NCI-H345 treated with DMSO at 0.1 percent for 48 hours (cell line): Measurements from ENCODE around the gene ZNF398.

Experiments
- DNase-seq: peaks from one replicate; lab custom pipeline; 2025; ENCODE audit not compliant: unreplicated experiment; lab: John Stamatoyannopoulos, UW

ZNF398 gene

DNA sequence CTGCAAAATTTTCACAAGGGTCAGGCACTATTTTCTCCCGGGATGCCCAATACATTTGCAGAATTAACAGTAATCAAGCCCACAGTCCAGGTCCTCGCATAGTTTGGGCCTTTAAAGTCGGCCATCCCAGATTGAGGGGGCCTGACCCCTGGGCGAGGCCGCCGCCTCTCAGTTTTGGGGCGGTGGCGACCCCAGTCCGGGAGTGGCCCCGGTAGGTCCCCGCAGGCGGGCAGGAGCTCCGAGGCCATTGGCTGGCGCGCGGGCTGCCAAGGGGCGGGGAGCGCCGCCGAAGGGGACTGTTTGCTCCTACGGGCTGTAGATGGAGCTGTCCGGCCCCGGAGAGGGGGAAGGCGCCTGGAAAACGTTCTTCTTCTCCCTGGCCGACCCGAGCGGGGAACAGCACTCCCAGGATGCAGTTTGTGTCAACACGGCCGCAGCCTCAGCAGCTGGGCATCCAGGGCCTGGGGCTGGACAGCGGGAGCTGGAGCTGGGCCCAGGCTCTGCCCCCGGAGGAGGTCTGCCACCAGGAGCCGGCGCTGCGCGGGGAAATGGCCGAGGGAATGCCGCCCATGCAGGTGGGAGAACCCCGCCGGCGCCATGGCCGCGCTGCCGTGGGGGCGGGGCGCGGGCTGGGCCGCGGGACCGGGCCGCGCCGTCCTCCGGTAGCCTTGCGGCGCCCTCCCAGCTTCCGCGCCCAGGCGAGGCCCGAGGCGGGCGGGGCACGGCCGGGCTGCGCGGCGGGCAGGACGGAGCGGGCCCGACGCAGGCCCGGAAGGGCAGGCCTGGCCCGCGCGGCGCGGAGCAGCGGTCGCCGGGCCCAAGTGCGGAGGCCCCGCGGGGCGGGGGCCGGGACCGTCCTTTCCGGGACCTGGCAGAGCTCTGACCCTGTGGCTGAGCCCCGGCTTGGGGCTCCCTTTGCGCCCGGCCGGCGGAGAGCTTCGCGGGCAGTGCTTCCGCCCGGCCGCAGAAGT, 48.2 kb downstream of the ZNF398 start, which contains the start of gene ZNF282:
ZNF282 (plus strand) TSS at position 367 of the 971 bp plus-strand sequence; CDS start at position 411, 44 bp downstream.
- DNase-seq: peak; percentile 75

- no peak for DNase-seq
Measured at GRCh38 chr7:149196151-149196704, 49.0 kb downstream of the ZNF398 start.

DNA sequence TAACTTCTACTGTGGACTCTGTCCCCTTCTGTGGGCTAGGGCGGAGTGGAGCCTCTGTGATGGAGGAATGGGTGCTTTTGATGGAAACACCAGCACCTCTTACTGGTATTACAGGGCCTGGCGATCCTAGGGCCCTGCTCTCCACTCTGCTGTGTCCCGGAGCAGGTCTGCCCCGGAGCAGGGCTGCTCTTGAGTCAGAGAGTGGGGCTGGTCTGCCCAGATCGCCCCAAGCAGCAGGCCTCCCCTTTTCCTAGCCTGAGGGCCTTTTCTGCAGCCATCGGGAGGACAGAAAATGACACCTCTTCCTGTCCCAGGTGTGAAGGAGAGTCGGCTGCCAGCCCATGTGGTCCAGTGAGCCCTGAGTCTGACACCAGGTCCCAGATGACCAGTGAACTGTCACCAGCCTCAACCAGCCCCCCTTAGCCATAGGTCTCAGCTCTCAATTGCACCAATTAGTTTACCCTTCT, 49.5 kb downstream of the ZNF398 start:
- no peak for DNase-seq

GRCh38 chr7:149197675-149198074, 50.4 kb downstream of the ZNF398 start:
- DNase-seq: no peak

- no peak for DNase-seq
Measured at GRCh38 chr7:149198161-149198816, 51.0 kb downstream of the ZNF398 start.

GRCh38 chr7:149199234-149199995, 52.2 kb downstream of the ZNF398 start:
- no peak for DNase-seq

DNA sequence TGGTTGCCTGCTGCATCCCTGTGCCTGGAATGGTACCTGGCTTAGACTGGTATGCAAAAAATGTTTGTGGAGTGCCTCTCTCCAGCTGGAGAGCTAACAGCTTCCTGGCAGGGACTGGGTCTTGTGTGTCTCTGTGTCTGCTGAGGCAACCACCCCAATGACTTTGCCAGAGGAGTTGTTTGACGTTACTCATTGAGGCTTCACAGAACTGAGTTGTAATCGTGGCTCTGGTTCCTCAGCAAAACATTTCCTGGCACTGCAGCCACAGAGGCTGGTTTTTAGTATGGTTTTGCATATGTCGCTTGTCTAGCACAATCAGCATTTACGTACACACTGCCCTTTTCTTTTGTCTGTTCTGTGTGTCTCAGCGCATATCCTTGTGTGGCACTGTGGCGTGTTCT, 55.6 kb downstream of the ZNF398 start:
- DNase-seq: no peak

DNA sequence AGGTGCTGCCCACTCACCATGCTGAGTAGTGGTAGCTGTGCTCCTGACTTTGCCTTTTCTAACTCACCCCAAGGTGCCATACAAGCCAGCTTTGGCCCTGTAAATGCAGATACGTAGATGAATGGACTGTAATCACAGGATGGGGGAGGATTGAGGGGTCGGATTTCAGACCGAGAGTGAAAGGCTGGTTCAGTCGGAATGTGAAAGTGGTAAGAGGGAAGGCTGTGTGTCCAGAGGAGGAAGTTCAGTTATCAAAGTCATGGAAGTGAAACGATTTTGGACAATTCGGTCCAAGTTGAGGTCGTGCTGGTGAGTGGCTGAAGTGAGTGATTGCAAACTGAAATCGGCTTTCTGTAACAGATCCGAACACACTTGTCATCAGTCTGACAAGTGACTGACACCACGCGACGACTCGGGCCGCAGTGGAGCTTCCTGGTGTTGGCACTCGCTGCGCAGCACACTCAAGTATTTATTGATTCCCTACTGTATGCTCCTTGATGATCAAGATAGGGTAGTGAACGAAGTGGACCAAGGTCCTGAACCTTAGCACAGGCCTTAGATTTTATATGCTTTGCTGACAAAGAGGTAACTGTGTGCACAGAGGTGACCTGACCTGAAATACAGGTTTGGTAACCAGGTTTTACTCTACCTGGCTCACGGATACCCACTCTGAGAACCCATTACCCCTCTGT, 58.6 kb downstream of the ZNF398 start:
- no peak for DNase-seq

DNA sequence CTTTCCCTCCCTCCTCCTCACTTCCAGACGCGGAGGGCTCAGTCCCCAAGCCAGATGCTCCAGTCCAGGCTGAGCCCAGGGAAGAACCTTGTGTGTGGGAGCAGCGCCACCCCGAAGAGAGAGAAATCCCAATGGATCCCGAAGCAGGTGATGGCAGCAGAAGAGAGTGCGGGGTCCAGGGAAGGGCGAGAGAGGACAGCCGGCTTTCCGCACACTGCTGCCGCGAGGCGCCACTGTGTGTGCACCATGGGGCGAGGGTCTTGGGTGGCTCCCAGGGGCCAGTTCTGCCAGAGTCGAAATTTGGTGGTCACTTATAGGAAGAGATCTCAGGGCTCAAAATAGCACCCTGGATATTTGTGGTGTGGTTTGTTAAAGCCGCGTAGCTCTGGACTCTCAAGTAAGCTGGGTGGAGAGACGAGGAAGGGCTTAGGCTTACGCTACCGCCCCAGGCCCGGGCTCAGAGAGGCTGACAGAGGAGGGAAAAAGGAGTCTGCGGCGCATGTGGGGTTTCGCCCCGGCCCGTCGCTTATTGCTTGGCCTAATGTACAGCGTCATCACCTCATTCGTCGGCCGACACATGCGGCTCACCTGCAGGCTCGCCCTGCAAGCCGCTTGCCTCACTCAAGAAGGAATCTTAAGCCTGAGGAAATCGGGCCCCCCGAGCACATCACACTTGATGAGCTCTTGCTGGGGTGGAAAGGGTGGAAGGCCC, 60.2 kb downstream of the ZNF398 start:
- DNase-seq: no peak

DNA sequence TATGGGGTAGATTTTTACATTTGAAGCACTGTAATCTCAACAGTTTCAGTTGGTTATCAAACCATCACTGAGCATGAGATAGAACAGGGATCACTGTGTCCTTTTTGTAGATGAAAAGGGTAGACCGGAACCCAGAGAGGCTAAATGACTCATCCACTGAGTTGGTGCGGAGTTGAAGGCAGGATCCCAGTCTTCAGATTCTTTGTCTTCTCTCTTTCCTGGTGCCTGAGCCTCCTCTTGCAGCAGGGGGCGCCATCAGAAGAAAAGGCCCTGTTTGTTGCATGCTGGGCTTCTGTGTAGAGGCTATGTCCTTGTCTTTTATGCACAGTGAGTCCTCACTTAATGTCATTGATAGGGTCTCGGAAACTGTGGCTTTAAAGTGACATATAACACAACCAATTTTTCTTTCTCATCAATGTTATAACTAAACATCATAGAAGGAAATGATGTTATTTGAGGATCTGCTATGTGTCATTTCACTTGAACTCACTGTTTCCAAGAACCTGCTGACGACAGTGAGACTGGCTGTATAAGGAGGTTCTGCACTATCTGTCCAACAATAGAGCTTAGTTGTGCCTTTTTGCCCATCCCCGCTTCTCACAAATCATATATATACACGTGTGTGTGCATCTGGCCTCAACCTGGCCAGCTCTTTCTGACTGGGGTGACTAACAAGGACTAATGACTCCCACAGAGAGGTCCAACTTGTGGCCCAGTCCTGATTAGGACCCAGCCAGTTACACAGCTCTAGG, 62.4 kb downstream of the ZNF398 start:
- DNase-seq: no peak

- no peak for DNase-seq
Measured at GRCh38 chr7:149210551-149210950, 63.3 kb downstream of the ZNF398 start.

DNA sequence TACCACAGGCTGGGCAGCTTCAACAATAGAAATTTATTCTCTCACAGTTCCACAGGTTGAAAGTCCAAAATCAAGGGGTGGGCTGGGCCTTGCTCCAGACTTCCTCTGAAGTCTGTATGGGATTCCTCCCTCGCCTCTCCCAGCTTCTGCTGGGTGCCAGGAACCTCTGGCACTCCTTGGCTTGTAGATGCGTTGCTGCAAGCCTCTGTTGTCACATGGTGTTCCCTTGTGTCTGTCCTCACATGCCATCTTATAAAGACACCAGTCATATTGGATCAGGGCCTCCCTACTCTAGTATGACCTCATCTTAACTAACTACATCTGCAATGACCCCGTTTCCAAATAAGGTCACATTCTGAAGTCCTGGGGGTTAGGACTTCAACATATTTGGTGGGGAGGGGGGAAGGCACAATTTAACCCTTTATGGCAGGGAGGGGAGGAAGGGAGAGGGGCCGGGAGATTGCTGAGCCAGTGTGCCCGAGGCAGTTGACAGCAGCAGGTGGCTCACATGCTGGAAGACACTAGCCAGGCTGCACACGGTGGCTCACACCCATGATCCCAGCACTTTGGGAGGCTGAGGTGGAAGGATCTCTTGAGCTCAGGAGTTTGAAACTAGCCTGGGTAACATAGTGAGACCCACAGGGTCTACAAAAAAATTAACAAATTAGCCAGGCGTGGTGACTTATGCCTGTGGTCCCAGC, 66.9 kb downstream of the ZNF398 start:
- DNase-seq: no peak

DNA sequence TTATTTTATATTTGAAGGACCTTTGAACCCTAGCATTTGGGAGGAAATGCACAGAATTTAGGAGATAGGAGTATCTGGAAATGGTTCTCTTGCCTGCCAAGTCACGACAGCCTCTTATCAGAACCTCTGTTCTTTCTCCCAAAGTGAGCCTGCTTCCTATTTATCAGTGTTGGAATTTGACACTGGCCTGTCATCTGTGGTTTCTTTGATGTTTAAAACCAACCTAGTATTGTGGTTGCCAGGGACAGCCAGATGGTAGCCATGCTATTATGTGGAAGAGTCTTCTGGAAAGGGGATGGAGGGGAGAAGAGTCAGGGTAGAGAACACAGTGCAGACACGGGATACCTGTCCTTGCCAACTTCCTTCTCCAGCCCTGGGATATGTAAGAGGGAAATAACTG, 69.1 kb downstream of the ZNF398 start:
- DNase-seq: no peak

DNA sequence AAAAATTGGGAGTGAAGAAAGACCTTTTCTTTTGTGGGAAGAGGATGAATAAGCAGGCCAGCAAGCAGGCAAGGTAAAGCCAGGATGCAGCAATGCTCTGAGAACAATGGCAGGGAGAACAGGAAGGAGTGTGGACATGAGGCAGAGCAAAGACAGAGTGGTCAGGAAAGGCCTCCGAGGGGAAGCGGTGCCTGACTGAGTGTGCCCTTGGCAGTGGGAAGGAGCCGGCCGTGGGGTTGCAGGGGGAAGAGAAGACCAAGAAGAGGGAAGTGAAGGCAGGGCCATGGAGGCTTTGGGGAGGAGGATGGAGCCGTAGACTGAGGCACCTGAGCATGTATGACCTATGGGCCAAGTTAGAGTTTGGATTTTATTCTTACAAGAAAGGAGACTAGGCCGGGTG, 70.3 kb downstream of the ZNF398 start:
- no peak for DNase-seq

DNA sequence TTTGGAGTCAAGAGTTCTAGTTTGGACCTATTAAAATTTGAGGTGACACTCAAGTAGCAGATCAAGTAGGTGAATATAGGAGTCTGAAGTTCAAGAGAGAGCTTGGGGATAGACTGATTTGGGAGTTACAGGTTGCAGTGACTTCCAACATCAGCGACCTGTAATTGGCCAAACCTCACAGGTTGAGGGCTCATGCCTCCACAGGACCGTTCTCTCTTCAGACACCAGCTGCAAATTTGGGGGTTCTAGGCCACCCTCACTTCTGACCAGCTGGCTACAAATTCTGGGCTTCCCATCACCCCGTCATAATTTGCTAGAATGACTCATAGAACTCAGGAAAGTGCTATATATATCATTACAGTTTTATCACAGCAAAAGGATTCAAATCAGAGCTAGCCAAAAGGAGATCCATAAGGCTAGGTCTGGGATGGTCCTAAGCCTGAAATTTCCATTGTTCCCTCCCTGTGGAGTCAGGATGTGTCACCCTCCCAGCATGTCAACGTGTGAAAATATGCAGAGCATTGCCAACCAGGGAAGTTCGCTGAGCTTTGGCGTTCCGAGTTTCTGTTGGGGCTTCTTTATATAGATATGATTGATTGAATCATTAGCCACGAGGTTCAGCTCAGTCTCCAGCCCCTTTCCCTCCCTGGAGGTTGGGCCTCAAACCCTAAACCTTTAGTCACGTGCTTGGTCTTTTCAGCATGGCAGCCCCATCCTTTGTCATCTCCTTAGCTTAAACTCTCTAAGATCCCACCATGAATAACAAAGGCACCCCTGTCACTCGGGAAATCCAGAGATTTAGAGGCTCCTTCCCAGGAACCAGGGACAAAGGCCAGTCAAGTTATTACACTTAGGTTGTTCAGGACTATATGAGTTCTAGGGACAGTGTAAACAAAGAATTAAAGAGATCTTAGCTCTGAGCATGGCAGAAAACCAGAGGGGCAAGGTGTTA, 71.5 kb downstream of the ZNF398 start:
- DNase-seq: no peak

- no peak for DNase-seq
Measured at GRCh38 chr7:149220534-149220933, 73.3 kb downstream of the ZNF398 start.

GRCh38 chr7:149223176-149223575, 75.9 kb downstream of the ZNF398 start:
- no peak for DNase-seq
